ENCODE data around the gene SLX9.
"Not testable (repeated sequence)": the region's sequence is repeated elsewhere in the genome, so short reads cannot be mapped to it uniquely, and the experiment has no call there.

- TF ChIP-seq EZH2 (IDR thresholded peaks at IDR 0.05; ENCODE audit: borderline replicate concordance, low read depth, low read length, severe bottlenecking); CTCF (IDR thresholded peaks at IDR 0.05; ENCODE audit: extremely low read depth in 1 of 2, insufficient read depth in 1 of 2, low read depth in 1 of 2, low read length in 2 of 2); POLR2A (IDR thresholded peaks at IDR 0.05; ENCODE audit: low read depth, low read length); POLR2AphosphoS5 (IDR thresholded peaks at IDR 0.05; ENCODE audit: insufficient read depth, low read depth, low read length): not testable (repeated sequence)
- TF ChIP-seq, protein P1, sequence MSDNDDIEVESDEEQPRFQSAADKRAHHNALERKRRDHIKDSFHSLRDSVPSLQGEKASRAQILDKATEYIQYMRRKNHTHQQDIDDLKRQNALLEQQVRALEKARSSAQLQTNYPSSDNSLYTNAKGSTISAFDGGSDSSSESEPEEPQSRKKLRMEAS (IDR thresholded peaks at IDR 0.05; ENCODE audit: insufficient read depth, insufficient read length) = not testable (repeated sequence)
Measured at GRCh38 chr21:45024516-45024915, 84.7 kb downstream of the SLX9 start.

All from endothelial cell of umbilical vein (primary cell).